AG10803 (cell line): Measurements from ENCODE around the gene TMEM129.

Experiments used
- DNase-seq: peaks from one replicate; pipeline ENCODE4 v3.0.0; 2010; ENCODE audit warnings: low read depth
- H3K4me3 ChIP-seq: 2 replicates; pipeline ENCODE4 v1.5.1; 2011; ENCODE audit warnings: mild to moderate bottlenecking, low read length, control low read depth
- TF ChIP-seq, protein P1 (sequence below): conservative IDR thresholded peaks from 2 replicates; pipeline ENCODE4 v1.5.1; 2011; ENCODE audit warnings: mild to moderate bottlenecking, low read length, control low read depth, inconsistent platforms

Gene TMEM129

DNA sequence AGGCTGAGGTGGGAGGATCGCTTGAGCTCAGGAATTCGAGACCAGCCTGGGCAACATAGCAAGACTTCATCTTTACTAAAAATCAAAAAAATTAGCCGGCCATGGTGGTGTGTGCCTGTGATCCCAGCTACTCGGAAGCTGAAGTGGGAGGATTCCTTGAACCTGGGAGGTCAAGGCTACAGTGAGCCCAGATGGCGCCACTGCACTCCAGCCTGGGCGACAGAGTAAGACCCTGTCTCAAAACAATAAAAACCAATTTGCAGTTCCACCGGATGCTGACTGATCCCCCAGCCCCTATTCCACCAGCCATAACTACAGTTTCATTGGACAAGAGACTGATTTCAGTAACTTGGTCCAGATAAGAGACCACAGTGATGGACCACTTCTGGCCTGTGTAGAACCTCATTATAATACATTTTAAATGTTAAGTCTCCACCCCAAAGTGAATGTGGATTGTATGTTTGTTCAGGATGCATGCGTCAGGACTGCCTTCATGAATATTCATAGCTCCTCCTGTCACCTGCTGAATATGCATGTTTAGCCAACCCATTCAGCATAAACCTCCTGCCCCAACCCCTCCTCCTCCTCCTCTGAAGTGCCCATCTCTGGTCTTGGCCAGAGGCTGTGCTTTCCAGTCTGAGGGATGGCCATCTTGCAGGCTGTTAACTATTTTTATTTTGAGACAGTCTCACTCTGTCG lies 6.7 kb downstream of the TMEM129 start:
- TF ChIP-seq, protein P1, sequence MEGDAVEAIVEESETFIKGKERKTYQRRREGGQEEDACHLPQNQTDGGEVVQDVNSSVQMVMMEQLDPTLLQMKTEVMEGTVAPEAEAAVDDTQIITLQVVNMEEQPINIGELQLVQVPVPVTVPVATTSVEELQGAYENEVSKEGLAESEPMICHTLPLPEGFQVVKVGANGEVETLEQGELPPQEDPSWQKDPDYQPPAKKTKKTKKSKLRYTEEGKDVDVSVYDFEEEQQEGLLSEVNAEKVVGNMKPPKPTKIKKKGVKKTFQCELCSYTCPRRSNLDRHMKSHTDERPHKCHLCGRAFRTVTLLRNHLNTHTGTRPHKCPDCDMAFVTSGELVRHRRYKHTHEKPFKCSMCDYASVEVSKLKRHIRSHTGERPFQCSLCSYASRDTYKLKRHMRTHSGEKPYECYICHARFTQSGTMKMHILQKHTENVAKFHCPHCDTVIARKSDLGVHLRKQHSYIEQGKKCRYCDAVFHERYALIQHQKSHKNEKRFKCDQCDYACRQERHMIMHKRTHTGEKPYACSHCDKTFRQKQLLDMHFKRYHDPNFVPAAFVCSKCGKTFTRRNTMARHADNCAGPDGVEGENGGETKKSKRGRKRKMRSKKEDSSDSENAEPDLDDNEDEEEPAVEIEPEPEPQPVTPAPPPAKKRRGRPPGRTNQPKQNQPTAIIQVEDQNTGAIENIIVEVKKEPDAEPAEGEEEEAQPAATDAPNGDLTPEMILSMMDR = no peak
- H3K4me3 ChIP-seq = no peak overlapping the region
- DNase-seq = no peak

DNA sequence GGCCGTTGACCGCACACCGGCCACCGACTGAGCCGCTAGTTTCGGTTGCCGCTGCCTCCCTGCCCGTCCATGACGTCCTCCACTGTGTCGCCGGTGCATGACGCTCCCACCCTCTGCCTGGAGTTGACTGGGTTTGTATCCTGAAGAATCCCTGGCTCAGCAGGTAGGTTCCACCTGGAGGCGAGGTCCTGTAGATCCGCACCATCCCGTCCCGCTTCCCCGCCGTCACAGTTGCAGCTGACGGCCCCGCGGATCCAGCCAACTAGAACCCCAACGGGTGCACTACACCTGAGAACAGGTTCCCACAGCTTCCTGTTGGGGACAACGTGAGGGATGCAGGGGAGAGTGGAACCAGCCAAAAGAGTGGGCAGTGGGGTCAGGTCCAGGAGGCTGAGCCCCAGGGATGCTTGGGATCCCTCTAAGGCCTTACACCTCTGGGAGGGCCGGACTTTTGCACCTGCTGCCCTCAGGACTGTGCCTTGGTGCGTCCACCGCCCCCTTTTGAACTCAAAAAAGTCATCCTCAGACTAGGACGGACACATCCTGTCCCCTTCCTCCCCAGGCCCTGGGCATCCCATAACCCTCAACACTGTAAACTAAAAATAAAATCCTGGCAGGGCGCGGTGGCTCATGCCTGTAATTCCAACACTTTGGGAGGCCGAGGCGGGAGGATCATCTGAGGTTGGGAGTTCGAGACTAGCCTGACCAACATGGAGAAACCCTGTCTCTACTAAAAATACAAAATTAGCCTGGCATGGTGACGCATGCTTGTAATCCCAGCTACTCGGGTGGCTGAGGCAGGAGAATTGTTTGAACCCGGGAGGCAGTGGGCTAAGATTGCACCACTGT lies 7.9 kb downstream of the TMEM129 start:
- no peak for DNase-seq
- TF ChIP-seq, protein P1 = no peak
- peak overlapping the region; percentile 97 for H3K4me3 ChIP-seq

GRCh38 chr4:1712216-1713002 lies 8.7 kb downstream of the TMEM129 start, which contains the start of gene SLBP:
TSS of gene SLBP (minus strand) at chr4:1712319. CDS start at chr4:1712188, 131 bp downstream.
- peak; percentile 88 for DNase-seq
- peak within 1 kb of the TSS; percentile 97 for H3K4me3 ChIP-seq
- TF ChIP-seq, protein P1 = no peak

GRCh38 chr4:1711571-1712215 lies 9.4 kb downstream of the TMEM129 start:
- peak overlapping the region; percentile 97 for H3K4me3 ChIP-seq
- TF ChIP-seq, protein P1 = no peak
- DNase-seq = peak; percentile 59

DNA sequence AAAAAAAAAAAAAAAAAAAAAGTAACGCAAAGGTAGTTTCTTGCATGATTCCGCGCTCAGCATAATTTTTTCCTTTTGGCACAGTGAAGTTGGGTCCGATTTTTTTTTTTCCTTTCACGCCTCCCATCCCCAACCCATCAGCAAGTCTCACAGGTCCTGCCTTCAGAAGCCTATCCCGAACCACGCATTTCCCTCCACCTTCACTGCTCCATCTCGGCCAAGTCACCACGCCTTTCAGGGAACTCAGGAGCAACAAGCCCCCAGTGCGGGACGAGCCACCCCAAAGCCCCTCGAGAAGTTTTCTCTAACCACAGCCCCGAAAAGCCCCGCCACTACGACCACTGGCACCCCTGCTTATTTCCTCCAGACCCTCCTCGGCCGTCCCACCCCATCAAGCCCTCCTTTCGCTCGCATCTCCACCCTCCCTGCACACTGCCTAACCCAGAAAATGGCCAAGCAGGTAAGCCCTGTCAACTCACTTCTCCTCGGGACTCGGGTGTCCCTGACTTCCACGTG lies 10.0 kb downstream of the TMEM129 start:
- TF ChIP-seq, protein P1 = no peak
- peak overlapping the region; percentile 97 for H3K4me3 ChIP-seq
- DNase-seq = no peak

- TF ChIP-seq, protein P1 = no peak
- H3K4me3 ChIP-seq = no peak overlapping the region
These were observed 12.5 kb downstream of the TMEM129 start for GRCh38 chr4:1708581-1708980.

More at GRCh38 chr4:1708581-1708980, 12.5 kb downstream of the TMEM129 start:
- no peak for DNase-seq
